Renal cortex interstitium (tissue), 11 donors: ENCODE data around the gene ATP6V1G3. TPM values are rescaled to one million over a fixed set of nuclear protein-coding genes. Genes with fewer than 3 reads are reported as not detected.

Source experiments
- DNase-seq, 11 donors: peaks; one replicate each; pipeline ENCODE4 v3.0.0-alpha.2; 2013; ENCODE audit warnings: low read depth in 9 of 11, low spot score in 4 of 11; ENCODE audit errors: extremely low read depth in 1 of 11
- polyA plus RNA-seq, 3 donors: library from polyadenylated mRNA; unstranded; fragments of 120-200 nt; gene quantifications; one replicate each; pipeline ENCODE4 v1.2.1, GENCODE V29; 2013; ENCODE audit not compliant: insufficient read length in 3 of 3

The ATP6V1G3 gene
- polyA plus RNA-seq, 3 donors: 2.6 to 6.7 (median 4.4) TPM

GRCh38 chr1:198519639-198520501 lies 20.6 kb downstream of the ATP6V1G3 start:
- DNase-seq: no peak

DNA sequence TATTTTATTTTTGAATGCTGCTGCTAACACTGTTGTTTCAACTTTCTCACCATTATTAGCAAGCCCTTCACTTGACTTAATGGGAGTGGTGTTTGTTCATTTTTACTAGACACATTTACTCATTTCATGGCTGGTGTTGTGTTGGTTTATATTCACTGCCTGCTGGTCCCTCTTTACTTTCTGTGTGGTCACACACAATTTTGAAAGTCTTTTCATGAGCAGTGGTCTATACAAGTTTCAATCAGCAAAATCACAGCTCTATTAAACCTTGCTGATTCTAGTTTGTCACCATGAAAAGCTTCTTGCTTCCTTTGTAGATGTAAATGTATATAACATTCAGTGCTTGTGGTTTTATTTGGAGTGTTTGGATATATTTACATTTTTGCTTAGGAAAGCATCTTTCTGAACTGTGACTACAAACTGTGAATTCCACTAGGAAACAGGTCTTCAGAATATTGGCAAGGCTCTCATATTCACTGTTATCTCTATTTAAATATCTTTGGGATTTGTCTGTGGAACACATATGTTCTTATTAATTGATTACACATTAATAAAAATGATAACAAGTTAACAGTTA lies 22.8 kb downstream of the ATP6V1G3 start:
- no peak for DNase-seq

- DNase-seq: no peak
These were observed 40.4 kb downstream of the ATP6V1G3 start for GRCh38 chr1:198500096-198500495.

- no peak for DNase-seq
These were observed 40.9 kb downstream of the ATP6V1G3 start for GRCh38 chr1:198499588-198499987.

DNA sequence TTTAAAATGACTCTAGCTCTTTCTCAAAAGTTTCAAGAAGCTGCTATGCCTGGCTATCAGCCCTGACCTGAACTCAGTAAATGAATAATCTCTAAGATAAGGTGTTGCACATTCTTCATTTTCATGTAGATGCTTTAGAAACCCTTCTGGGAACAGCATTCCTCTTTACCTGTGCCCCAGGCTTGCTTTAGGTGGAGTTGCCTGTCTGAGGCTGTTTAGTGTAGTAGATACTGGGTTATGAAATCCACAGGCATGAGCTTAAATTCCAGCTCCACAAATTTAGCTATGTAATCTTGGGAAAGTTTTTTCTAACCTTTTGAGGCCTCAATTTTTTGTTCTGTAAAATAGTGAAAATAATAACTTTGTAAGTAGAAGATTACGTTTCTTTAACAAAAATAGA lies 41.6 kb downstream of the ATP6V1G3 start:
- DNase-seq: no peak

GRCh38 chr1:198498103-198498385 lies 42.4 kb downstream of the ATP6V1G3 start:
- DNase-seq: no peak

GRCh38 chr1:198497326-198498102 lies 43.0 kb downstream of the ATP6V1G3 start:
- DNase-seq: no peak

GRCh38 chr1:198496216-198497143 lies 44.0 kb downstream of the ATP6V1G3 start:
- no peak for DNase-seq

GRCh38 chr1:198495631-198496030 lies 44.8 kb downstream of the ATP6V1G3 start:
- DNase-seq: no peak

GRCh38 chr1:198494658-198495103 lies 45.8 kb downstream of the ATP6V1G3 start:
- DNase-seq: no peak

DNA sequence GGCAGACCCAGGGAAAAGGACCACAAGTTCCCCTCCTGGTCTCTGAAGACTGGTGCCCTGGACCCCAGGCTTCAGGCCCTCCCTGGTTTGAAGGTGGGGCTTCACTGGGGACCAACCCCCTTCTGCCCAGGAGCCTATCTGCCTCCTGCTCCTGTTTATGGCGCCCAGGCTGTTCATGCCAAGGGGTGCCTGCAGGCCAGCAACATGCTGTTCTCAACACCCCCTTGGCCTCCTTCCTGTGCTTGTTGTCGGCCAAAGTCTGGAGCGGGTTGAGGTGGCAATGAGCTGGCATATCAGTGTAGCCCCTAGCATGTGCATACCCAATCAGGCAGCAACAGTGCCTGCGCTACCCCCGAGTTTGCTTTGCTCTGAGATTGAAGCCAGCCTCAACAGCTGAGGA lies 46.3 kb downstream of the ATP6V1G3 start:
- DNase-seq: no peak

DNA sequence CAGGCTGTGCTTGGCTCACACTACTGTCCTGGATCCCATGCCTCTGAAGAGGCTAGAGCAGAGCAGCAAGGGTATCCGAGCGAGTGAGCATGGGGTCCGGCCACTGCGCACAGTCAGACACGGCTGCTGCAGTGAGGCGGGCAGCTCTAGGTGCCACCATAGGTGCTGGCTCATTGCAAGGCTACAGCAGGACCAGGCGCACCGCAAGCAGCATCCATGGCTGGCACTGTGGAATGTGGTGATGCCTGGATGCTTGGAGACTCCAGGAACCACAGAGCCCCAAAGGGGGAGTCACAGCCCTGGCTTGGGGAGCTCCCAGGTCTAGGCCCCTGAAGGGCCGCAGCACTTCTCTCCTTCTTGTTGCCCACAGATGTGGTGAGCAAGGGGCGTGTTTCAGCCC lies 47.2 kb downstream of the ATP6V1G3 start:
- DNase-seq: no peak

DNA sequence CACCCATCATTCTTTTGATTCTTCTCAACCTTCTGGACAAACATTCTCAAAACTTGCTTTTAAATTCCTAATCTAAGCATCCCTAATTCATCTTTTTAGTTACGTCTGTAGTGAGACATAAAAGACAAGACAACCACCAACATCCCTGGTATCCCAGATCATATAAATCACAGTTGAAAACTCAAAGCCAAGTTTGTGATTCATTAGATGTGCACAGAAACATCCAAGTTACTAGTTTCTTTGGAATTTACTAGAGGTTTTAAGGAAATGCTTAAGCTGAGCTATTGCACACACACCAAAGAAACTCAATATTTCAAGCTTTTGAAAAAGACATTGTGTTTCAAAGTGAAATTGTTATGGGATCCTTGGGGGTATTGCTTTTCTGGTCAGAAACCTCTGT lies 47.6 kb downstream of the ATP6V1G3 start:
- no peak for DNase-seq

DNA sequence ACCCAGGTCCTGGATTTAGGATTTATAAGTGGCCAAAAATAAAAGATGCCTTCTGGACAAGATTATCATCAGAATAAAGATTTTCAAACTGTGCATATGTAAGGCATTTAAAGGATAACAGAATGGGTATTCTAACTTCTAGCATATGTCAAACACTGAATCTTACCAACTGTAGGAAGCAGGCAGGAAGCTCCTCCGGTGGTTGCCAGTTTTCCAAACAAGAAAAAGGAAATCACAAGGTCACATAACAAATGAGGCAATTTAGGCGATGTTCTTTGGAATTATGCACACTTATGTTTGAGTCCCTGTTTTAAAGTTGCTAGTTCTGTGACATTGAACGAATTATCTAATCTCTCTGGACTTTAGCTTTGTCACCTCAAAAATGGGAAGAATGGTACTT lies 48.9 kb downstream of the ATP6V1G3 start:
- no peak for DNase-seq

- no peak for DNase-seq
These were observed 49.5 kb downstream of the ATP6V1G3 start for GRCh38 chr1:198491028-198491427.

DNA sequence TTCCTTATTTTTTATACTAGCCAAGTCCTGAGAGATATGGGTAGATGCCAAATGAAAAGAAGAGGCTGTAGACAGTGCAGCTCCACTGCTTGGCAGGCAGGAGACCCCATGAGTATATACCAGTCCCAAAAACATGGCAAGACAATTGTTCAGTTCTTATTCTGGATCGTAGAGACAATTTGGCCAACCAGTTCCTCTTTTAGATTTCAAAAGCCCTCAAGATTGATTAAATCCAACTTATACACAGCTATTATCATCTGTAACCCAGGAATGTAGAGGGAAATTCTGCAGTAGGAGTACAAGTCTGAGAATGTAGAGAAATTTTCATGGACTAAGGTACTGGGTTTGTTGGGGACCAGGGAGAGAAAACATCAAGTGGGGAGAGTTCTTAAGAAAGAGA lies 50.3 kb downstream of the ATP6V1G3 start:
- DNase-seq: no peak

DNA sequence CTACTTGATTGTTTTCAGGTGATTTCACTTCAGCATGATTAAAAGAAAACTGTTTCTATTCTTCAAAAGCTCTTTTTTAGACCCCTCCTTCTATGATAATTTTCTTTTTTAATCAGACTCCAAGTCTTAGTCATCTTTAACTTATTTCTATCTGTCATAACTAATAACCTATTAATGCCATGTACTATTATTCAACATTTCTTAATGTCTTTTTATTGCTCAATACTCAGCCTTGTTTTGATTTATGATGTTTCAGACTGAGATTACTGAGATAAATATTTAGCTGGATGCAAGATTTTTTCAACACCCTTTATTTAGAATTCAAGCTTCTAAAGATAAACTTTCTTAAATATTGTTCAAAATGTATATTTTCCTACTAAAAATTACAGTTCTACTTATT lies 53.6 kb downstream of the ATP6V1G3 start:
- DNase-seq: no peak

DNA sequence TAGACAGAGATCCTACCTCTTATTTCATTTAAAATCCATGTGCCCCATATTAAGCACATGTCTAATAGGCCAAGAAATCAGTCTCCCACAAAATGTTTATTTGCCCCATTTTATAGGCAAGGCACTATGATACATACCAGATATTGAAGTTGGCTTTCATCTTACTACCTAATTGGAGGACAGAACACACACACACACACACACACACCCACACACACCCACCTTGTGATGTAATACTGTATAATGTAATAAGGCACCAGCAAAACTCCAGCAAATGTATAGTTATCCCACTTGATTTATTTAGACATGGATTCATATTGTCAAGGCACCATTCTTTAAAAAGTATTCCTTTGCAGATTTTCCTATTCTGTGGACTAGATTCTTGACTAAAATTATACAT lies 56.8 kb downstream of the ATP6V1G3 start:
- DNase-seq: no peak

DNA sequence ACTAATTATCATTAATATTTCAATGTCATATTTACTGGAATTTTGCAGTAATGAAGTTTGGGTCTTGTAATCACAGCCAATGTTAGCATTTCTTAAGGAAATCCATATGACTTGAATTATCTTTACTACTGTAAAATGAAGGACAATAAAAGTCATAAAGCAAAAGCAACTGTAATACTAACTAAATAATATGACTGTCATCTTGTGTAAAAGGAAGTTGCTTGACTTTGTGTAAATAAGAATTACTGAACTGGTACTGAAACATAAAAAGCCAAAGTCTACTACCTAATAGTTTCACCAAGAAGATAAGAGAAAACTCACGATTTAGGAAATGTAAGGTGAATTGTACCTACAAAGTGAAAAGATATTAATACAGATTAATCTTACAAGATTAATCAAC lies 57.5 kb downstream of the ATP6V1G3 start:
- no peak for DNase-seq
